BLaER1 (cell line): ENCODE results near the gene CDC14C.

ENCODE experiments used
- H3K27ac ChIP-seq: shearing (Covaris generic); formaldehyde crosslinking; 2 replicates; pipeline ENCODE4 v1.8.1; 2022
- H3K27me3 ChIP-seq: shearing (Covaris generic); formaldehyde crosslinking; 2 replicates; pipeline ENCODE4 v1.8.1; 2022
- H3K36me3 ChIP-seq: shearing (Covaris generic); formaldehyde crosslinking; 2 replicates; pipeline ENCODE4 v1.8.1; 2022
- H3K4me1 ChIP-seq: shearing (Covaris generic); formaldehyde crosslinking; 2 replicates; pipeline ENCODE4 v1.8.1; 2022
- H3K4me2 ChIP-seq: shearing (Covaris generic); formaldehyde crosslinking; 2 replicates; pipeline ENCODE4 v1.8.1; 2022
- H3K4me3 ChIP-seq: shearing (Covaris generic); formaldehyde crosslinking; 2 replicates; pipeline ENCODE4 v1.8.1; 2022
- H3K9ac ChIP-seq: shearing (Covaris generic); formaldehyde crosslinking; 2 replicates; pipeline ENCODE4 v1.8.1; 2022
- H3K9me3 ChIP-seq: shearing (Covaris generic); formaldehyde crosslinking; 2 replicates; pipeline ENCODE4 v1.8.1; 2022
- H4K20me1 ChIP-seq: shearing (Covaris generic); formaldehyde crosslinking; 2 replicates; pipeline ENCODE4 v1.8.1; 2022
- Cebpa-rat ChIP-seq: shearing (Covaris generic); IDR thresholded peaks from 2 replicates; pipeline ENCODE4 v1.8.1; 2022

Gene CDC14C

GRCh38 chr7:48931481-48931880, 7.1 kb downstream of the CDC14C start:
- H3K36me3 ChIP-seq = no peaks in the 10 kb centered on the region
- peaks cover 7% of the 10 kb centered on the region; the same call in 1 of the 2 replicates for H3K4me1 ChIP-seq
- no peak for TF ChIP-seq Cebpa-rat
- H3K4me3 ChIP-seq = no peak overlapping the region
- H4K20me1 ChIP-seq = no peaks in the 10 kb centered on the region
- no peak overlapping the region for H3K4me2 ChIP-seq
- no peak overlapping the region for H3K9ac ChIP-seq
- no peaks in the 10 kb centered on the region for H3K27me3 ChIP-seq
- H3K9me3 ChIP-seq = no peaks in the 10 kb centered on the region
- H3K27ac ChIP-seq = no peak overlapping the region

- H3K27me3 ChIP-seq = no peaks in the 10 kb centered on the region
- no peak overlapping the region for H3K4me3 ChIP-seq
- peaks cover 9% of the 10 kb centered on the region; the same call in 1 of the 2 replicates for H3K4me1 ChIP-seq
- H3K27ac ChIP-seq = no peak overlapping the region
- no peaks in the 10 kb centered on the region for H3K36me3 ChIP-seq
- H3K4me2 ChIP-seq = no peak overlapping the region
- no peaks in the 10 kb centered on the region for H3K9me3 ChIP-seq
- no peaks in the 10 kb centered on the region for H4K20me1 ChIP-seq
- H3K9ac ChIP-seq = no peak overlapping the region
- TF ChIP-seq Cebpa-rat = no peak
These were observed 8.0 kb downstream of the CDC14C start for GRCh38 chr7:48932126-48932910.

DNA sequence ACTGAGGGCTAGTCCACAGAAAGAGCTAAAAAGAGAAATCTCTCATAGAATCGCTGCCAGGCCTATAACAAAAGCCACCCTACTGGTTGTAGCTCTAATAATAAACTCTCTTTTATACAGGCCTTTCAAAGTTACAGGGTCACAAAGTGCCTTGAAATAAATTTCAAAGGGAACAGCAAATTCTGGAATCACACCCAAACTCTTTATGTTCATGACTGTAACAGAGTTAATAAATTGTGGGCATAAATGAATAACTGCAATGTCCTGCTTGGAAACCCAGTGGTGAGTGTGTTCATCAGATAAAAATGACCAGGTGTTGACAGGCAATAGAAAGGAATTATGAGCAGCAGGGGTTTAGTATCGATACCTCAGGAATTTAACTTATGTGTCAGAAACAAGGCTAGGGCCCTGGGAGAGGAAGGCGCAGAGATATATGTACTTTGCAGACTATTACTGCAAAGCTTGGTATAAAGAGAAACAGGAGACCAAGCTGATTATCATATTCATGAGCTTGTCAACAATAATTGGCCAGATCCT, 9.3 kb downstream of the CDC14C start:
- no peaks in the 10 kb centered on the region for H3K9me3 ChIP-seq

GRCh38 chr7:48938539-48939295, 14.4 kb downstream of the CDC14C start:
- Histone ChIP-seq H3K27me3 (no peaks in the 10 kb centered on the region), H3K4me3 (no peak overlapping the region), H3K9ac (no peak overlapping the region), H3K4me2 (no peak overlapping the region), H3K4me1 (peaks cover 9% of the 10 kb centered on the region; the same call in 1 of the 2 replicates), H3K27ac (no peak overlapping the region), H3K9me3 (no peaks in the 10 kb centered on the region), H3K36me3 (no peaks in the 10 kb centered on the region), H4K20me1 (no peaks in the 10 kb centered on the region)
- no peak for TF ChIP-seq Cebpa-rat

More for the DNA sequence above, 9.3 kb downstream of the CDC14C start:
- Histone ChIP-seq H3K4me1 (peaks cover 9% of the 10 kb centered on the region; the same call in 1 of the 2 replicates), H3K4me2 (no peak overlapping the region), H3K4me3 (no peak overlapping the region), H3K36me3 (no peaks in the 10 kb centered on the region), H4K20me1 (no peaks in the 10 kb centered on the region), H3K9ac (no peak overlapping the region), H3K27ac (no peak overlapping the region), H3K27me3 (no peaks in the 10 kb centered on the region)
- TF ChIP-seq Cebpa-rat = no peak

- Histone ChIP-seq H3K9ac (no peak overlapping the region), H3K4me2 (no peak overlapping the region), H3K4me3 (no peak overlapping the region), H3K4me1 (no peaks in the 10 kb centered on the region), H4K20me1 (no peaks in the 10 kb centered on the region), H3K27ac (no peak overlapping the region), H3K9me3 (no peaks in the 10 kb centered on the region), H3K27me3 (no peaks in the 10 kb centered on the region), H3K36me3 (no peaks in the 10 kb centered on the region)
- TF ChIP-seq Cebpa-rat = no peak
These were observed 19.1 kb downstream of the CDC14C start for GRCh38 chr7:48943279-48943990.

GRCh38 chr7:48955916-48956315, 31.6 kb downstream of the CDC14C start:
- H3K4me3 ChIP-seq = no peak overlapping the region
- TF ChIP-seq Cebpa-rat = no peak
- H3K36me3 ChIP-seq = no peaks in the 10 kb centered on the region
- H3K9me3 ChIP-seq = no peaks in the 10 kb centered on the region
- no peaks in the 10 kb centered on the region for H3K27me3 ChIP-seq
- H3K27ac ChIP-seq = no peak overlapping the region
- no peak overlapping the region for H3K4me2 ChIP-seq
- H3K9ac ChIP-seq = no peak overlapping the region
- H3K4me1 ChIP-seq = no peaks in the 10 kb centered on the region
- no peaks in the 10 kb centered on the region for H4K20me1 ChIP-seq

DNA sequence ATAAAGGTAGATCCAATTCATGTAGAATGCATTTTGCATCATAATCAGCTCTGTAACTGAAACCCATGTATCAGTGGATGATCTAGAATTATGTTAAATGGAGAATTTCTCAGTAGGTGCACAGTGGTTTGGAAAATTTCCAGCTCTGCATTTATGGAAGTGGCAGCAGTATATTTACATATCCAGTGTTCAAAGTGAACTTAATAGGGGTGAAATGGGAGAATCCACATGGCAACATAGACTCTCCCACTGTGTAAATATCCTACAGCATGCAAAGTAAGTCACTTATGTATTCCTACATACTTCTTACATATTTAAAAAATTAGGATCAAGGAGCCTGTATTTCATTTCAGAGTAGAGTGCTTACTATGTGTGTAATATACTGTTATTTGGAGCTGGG, 35.3 kb downstream of the CDC14C start:
- Histone ChIP-seq H3K36me3 (no peaks in the 10 kb centered on the region), H3K4me3 (no peak overlapping the region), H3K27me3 (no peaks in the 10 kb centered on the region), H4K20me1 (no peaks in the 10 kb centered on the region), H3K4me2 (no peak overlapping the region), H3K9me3 (no peaks in the 10 kb centered on the region), H3K9ac (no peak overlapping the region), H3K27ac (no peak overlapping the region), H3K4me1 (no peaks in the 10 kb centered on the region)
- TF ChIP-seq Cebpa-rat = no peak

DNA sequence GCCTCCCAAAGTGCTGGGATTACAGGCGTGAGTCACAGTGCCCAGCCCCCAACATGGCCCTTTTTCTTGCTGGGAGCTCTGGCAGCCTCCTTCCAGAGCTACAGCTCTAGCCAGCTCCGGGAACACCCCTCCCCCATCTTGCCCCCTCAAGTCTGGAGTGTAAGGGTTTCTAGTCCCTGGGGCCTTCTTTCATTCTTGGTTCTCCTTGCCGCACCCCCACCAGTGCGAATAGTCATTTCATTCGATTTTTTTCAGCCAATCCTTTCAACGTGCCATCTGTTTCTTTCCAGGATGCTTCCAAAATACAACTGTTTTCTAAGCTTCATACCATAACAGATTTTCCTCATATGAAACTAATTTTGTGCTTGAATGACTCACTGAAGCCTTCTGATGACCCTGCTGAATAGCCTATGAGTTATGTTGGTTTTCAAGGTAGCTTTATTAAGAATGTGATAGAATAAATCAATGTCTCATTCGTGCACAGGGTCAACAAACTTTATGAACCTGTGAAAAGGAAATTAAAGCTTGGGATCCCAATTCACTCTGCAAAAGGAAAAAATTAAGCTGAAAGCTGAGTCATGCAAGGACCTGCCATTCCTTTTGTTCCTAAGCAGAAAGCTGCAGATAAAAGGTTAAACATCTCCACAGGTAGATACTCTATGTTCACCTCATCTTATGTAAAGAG, 38.6 kb downstream of the CDC14C start:
- no peaks in the 10 kb centered on the region for H3K27me3 ChIP-seq
- no peaks in the 10 kb centered on the region for H3K9me3 ChIP-seq
- no peaks in the 10 kb centered on the region for H3K4me1 ChIP-seq
- no peak overlapping the region for H3K4me2 ChIP-seq
- H3K27ac ChIP-seq = no peak overlapping the region
- no peaks in the 10 kb centered on the region for H3K36me3 ChIP-seq
- H3K4me3 ChIP-seq = no peak overlapping the region
- no peaks in the 10 kb centered on the region for H4K20me1 ChIP-seq
- H3K9ac ChIP-seq = no peak overlapping the region
- no peak for TF ChIP-seq Cebpa-rat

GRCh38 chr7:48964074-48964473, 39.7 kb downstream of the CDC14C start:
- Histone ChIP-seq H3K4me1 (no peaks in the 10 kb centered on the region), H3K27ac (no peak overlapping the region), H3K36me3 (no peaks in the 10 kb centered on the region), H3K9me3 (no peaks in the 10 kb centered on the region), H3K4me2 (no peak overlapping the region), H3K9ac (no peak overlapping the region), H4K20me1 (no peaks in the 10 kb centered on the region), H3K27me3 (no peaks in the 10 kb centered on the region), H3K4me3 (no peak overlapping the region)
- TF ChIP-seq Cebpa-rat = no peak
